Left cardiac atrium (tissue), 4 donors: ENCODE results near the gene SMYD3. TPM values are rescaled to one million over a fixed set of nuclear protein-coding genes. Genes with fewer than 3 reads are reported as not detected.

Source experiments
- ATAC-seq, 2 donors: fragments of 200-7000 bp; cut with Tn5 transposase; one replicate each; pipeline ENCODE4 v1.9.1; 2020; ENCODE audit warnings: mild to moderate bottlenecking in 2 of 2, moderate library complexity in 2 of 2
- DNase-seq: peaks from one replicate; pipeline ENCODE4 v3.0.0-alpha.2; 2020
- intact Hi-C, 2 donors: fragments of 100-400 bp; cut with DNase I; formaldehyde crosslinking; loops; one replicate each; pipeline versions ENCODE4 v1.14.1 to v1.15.1; 2022 to 2023
- total RNA-seq, 2 donors: library from RNA; stranded (reverse); fragmentation: NEBNext Ultra II Directional; extraction: Animal tissue kit (Norgen Biotek cat#: 25700); gene quantifications; one replicate each; pipeline ENCODE4 v1.2.1, GENCODE V29; 2021
- donor health status: DM: no; HTN: yes; CAD: no.
- donor health status: DM: no; HTN: yes; CAD: no; lungs with severe emphysema.
- donor health status: DM: yes; HTN: yes; CAD: no.
- donor health status: Dilated cardiomyopathy.

Gene SMYD3
- total RNA-seq, 2 donors from 2014 or later, result 6.5 to 11.9 TPM

DNA sequence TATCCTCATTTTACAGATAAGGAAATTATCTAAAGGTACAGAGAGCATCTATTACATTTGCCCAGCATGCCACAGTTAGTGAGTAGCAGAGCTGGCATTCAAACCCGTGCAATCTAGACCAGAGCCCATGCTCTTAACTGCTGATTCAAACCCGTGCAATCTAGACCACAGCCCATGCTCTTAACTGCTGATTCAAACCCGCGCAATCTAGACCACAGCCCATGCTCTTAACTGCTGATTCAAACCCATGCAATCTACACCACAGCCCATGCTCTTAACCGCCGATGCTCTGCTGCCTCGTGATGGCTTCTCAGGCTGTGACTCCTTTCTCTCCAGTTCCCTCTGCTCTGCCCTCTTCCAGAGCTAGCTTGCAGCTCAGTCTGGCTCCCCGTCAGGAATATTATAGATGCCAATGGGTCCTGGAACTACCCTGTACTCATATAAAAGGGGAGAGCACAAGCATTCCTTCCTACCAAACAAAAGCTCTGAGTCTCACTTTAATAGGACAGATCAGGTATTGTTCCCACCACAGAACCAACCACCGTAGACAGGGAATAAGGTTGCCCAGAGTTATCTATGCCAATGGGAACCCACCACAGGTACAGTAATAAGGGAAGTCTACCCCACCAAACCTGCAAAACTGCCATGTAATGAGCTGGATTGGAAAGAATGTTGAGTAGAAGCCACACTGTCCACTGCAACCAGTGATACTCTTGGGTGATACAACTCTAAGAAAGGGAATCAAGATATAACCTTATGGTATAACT is 78.4 kb downstream of the SMYD3 start:
- no peak for ATAC-seq
- intact Hi-C loops, result no loop called here
- DNase-seq, result no peak

DNA sequence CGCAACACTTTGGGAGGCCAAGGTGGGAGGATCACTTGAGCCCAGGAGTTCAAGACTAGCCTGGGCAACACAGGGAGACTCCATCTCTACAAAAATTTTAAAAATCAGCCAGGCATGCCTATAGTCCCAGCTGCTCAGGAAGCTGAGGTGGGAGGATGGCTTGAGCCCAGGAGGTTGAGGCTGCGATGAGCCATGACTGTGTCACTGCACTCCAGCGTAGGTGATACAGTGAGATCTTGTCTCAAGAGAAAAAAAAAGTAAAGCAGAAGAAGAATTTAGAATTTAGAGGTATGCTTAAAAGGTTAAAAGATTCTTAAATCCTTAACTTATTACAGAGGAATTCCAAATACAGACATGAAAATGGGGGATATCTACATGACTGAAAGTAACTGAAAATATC is 79.5 kb downstream of the SMYD3 start:
- ATAC-seq, result no peak
- intact Hi-C loops, result no loop called here
- no peak for DNase-seq

DNA sequence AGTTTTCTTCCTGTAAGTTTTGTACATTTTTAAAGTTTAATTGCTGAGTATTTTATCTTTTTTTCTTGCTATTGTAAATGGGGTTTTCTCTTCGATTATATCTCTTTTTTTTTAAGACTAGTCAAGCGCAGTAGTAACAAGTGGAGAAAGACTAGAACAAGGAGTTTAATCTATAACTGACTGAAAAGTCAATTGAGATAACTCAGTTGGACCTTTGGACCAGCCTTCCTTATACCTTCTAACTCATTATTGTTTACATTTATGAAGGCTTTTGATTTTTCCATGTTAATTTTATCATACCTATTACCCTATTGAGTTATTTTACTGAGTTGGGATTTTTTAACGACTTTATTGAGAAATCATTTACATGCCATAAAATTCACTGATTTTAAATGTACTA is 81.2 kb downstream of the SMYD3 start:
- DNase-seq, result no peak
- no peak for ATAC-seq
- intact Hi-C loops, result no loop called here

DNA sequence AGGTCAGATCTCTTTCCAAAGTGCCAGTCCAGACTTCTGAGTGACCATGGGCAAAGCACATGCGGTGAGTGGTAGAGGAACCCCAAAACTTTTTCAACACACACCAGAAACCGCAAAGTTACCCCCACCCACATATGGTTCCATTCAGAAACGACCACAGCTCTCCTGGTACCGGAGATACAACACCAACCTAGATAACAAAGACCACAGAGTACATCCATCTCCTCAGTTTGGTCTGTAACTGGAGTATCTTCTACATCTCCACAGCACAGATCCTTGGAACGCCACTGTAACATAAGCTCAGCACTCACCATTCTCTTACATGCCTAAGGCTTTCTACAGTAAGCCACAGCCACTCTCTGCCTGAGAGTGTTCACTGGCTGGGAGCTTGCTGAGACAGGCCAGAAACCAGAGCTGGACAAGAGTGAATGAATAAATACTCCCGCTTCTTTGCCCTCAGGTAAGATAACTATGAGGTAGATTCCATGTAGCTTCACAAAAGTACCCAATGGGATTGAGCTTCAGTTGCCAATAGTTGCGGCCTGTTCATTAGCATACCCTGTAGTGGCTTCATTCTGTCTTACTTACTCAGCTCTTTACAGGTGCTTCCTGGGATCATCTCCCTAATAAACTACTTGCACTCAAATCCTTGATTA is 81.8 kb downstream of the SMYD3 start:
- DNase-seq (no peak), ATAC-seq (no peak)
- intact Hi-C loops, result no loop called here

DNA sequence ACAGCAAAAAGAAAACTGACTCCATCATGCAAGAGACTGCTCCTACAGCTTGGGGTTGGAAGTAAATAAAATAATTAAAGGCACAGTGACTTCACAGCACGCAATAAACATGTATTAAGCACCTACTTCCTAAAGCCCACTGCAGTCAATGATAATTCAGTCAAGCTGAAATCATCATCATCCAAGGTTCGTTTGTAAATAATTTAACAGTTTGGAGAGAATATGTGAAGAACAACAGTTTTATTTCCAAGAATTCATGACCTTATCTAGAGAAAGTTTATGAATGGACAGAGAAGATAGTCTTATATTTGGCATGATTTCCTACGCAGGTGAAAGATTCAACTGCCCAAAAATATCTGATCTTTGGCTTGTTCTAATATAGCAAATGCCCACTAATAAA is 86.8 kb downstream of the SMYD3 start:
- intact Hi-C loops, result no loop called here
- DNase-seq, result no peak
- no peak for ATAC-seq

DNA sequence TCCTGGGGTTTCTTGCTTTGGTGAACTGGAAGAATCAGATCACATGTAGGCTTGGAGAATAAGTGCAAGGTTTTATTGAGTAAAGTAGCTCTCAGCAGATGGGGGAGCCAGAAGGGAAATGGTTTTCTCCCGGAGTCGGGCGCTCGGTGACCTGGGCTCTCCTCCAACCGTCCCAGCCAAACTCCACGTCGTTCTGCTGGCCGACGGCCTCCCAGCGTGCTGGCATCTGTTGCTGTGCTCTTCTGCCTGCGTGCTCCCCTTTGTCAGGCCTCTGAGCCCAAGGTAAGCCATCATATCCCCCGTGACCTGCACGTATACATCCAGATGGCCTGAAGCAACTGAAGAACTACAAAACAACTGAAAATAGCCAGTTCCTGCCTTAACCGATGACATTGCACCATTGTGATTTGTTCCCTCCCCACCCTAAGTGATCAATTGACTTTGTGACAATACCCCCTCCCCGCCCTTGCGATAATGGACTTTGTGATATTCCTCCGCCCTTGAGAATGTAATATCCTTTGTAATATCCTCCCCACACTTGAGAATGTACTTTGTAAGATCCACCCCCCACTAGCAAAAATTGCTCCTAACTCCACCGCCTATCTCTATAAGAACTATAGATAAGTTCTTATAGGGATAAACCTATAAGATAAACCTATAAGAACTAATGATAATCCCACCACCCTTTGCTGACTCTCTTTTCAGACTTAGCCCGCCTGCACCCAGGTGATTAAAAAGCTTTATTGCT is 88.3 kb downstream of the SMYD3 start:
- intact Hi-C loops, result no loop called here
- no peak for ATAC-seq
- DNase-seq, result no peak

DNA sequence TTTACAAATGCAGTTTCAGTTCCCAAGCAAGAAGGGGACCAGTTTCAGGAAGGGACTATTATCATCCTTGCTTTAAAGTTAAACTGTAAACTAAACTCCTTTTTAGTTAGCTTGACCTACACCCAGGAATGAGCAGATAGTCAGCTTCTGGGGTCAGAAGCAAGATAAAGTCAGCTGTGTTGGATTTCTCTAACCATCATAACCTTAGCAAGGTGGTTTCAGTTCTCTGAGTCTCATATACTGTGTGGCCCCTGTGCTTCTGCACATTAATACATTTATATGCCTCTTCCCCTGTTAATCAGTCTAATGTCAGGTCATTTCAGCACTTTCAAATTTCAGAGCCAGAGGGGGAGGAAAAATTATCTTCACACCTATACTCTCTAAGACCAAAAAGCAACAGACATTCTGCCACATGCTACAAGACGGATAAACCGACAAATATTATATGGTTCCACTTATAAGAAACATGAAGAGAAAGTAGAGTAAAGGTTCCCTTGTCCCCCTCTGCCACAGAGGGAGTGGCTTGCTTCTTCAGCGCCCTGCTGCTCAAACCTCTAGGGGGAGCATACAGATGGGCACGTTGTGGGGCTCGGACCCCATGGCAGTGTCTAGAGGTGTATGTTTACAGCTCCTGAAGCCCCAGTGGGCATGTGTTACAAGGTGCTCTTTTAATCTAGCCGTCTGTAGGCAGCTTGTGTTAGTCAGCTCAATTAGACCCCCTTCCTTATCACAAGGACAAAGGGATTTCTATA is 89.1 kb downstream of the SMYD3 start:
- no peak for ATAC-seq
- intact Hi-C loops, result no loop called here

DNA sequence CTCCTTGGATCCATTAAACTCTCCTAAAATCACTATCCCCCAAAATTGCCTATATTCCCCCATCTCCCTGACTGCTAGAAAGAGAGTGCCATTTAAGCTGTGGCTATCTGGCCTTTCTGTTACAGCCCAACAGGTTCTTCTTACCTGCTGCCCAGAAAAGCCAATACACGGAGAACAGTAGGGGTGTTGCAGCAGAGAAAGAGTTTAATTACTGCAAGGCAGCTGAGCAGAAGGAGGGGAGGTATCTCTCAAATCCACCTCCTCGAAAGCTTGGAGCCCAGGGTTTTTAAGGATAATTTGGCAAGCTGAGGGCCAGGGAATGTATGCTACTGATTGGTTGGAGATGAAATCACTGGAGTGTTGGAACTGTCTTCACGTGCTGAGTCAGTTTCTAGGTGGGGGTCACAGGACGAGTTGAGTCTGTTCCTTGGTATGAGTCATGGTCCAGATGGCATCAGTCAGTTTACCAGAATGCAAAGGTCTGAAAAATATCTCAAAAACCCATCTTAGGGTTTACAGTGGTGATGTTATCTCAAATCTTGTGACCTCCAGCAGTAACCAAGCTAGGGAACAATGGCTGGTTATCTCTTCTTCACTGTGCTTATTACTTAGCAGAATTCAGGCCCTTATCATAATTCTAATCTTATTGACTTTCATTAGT is 89.8 kb downstream of the SMYD3 start:
- intact Hi-C loops, result no loop called here
- ATAC-seq (no peak), DNase-seq (no peak)

More for the DNA sequence above, 89.1 kb downstream of the SMYD3 start:
- DNase-seq, result no peak

DNA sequence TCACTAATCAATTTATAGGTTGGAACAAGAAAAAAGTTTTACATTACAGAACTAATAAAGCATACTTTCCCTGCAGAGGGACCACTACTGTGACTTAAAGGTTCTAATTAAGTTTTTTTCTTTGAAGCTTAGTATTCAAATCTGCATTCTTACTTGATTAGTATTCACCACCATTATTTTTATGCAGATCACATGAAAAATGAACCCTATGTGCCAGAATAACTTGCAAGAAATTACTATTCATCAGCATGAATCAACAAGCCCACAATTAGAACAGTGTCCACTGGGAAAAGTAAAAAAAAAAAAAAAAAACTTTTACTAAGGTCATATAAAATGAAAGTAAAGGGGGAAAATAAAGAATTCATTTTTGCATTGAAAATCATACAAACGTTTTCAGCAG is 90.8 kb downstream of the SMYD3 start:
- intact Hi-C loops, result no loop called here
- no peak for ATAC-seq
- DNase-seq, result no peak

DNA sequence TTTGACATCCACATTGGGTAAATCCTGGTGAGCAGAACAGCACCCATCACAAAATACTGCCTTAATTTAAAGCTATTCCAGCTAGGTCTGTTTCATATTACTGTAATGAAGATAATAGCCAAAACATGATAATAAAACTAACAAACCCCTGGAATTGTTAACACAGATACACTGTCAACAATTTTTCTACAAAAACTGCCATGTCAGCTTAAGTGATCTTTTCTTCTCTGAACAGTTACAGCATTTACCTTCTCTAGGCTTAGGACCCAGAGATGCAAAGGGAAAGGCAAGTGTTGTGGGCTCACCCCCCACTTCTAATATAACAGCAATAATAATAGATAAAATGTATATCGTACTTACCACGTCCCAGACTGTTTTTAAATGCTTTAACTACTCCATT is 92.1 kb downstream of the SMYD3 start:
- DNase-seq (no peak), ATAC-seq (no peak)
- intact Hi-C loops, result no loop called here

DNA sequence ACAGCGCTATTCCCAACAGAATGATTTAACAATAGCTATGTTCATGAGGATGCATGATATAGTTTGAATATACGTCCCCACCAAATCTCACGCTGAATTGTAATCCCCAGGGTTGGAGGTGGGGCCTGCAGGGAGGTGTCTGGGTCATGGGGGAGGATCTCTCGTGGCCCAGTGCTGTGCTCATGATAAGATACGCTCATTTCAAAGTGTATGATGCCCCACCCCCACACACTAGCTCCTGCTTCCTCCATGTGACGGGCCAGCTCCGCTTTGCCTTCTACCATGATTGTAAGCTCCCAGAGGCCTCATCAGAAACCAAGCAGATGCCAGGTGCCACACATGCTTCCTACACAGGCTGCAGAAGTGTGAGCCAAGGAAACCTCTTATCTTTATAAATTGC is 93.6 kb downstream of the SMYD3 start:
- no peak for ATAC-seq
- intact Hi-C loops, result no loop called here
- DNase-seq, result no peak

DNA sequence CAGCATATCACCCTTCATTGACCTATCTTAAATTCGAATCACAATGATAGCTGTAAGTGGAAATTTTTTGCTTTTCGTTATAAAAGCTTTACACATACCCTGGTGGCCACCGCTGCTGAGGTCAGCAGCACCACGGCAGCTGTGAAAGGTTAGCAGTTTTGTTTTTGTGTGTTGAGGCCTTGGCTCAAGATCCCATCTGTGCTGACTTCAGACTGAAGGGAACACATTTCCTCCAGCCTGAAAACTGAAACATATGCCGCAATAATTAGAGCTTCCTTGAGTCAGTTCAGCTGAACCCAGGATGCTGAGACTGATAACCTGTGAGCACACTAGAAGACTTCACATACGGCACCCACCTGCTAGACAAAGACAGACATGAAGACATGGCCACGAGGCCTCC is 103.0 kb downstream of the SMYD3 start:
- DNase-seq (no peak), ATAC-seq (no peak)

DNA sequence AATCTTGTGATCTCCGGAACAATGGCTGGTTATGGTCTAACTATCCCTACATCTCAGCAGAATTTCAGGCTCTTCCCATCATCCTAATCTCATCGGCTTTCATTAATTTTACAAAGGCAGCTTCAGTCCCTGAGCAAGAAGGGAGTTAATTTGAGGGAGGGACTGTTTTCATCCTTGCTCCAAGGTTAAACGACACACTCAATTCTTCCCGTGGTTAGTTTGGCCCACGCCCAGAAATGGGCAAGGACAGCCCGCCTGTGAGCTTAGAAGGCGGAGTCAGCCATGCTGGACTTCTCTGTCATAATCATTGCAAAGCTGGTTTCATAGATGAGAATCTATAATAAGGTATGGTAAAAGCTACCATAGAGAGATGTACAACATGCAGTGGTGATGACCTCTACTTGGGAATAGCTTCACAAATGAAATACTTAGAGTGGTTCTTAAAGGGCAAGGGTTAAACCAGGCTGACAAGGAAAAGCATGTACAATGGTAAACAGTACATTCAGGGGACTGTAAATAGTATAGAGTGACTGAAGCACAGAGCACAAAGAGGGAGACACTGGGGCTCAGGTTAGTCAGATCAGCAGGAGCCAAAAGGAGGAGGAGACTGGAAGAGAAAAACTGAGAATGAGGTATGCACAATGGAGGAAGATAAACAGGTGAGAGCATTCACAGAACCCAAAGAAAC is 108.8 kb downstream of the SMYD3 start:
- intact Hi-C loops, result no loop called here
- DNase-seq (no peak), ATAC-seq (no peak)

More for the DNA sequence above, 103.0 kb downstream of the SMYD3 start:
- intact Hi-C loops, result no loop called here

DNA sequence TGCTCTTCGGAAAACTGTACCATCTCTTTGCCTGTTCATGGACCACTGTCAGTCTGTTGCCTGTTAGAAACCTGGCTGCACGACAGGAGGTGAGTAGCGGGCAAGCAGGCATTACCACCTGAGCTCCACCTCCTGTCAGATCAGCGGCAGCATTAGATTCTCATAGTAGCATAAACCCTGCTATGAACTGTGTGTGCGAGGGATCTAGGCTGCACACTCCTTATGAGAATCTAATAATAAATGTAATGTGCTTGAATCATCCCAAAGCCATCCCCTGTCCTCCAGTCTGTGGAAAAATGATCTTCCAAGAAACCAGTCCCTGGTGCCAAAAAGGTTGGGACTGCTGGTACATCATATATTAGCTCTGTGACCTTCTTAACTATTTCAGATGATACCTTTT is 110.0 kb downstream of the SMYD3 start:
- no peak for ATAC-seq
- no peak for DNase-seq
- intact Hi-C loops, result no loop called here

DNA sequence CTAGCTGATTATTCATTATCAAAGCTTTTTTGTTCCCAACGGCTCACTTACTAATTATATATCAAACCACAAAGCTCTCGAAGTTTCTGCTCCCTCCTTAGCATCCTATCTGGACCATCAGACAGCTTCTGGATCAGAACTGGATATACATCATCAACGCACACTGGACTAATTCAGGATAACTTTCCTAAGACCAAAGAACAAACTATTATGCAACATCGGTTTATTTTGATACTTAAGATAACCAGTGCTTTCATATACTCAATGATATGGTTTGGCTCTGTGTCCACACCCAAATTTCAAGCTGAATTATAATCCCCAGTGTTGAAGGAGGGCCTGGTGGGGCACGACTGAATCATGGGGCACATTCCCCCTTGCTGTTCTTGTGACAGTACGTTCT is 110.8 kb downstream of the SMYD3 start:
- intact Hi-C loops, result no loop called here
- ATAC-seq (no peak), DNase-seq (no peak)

DNA sequence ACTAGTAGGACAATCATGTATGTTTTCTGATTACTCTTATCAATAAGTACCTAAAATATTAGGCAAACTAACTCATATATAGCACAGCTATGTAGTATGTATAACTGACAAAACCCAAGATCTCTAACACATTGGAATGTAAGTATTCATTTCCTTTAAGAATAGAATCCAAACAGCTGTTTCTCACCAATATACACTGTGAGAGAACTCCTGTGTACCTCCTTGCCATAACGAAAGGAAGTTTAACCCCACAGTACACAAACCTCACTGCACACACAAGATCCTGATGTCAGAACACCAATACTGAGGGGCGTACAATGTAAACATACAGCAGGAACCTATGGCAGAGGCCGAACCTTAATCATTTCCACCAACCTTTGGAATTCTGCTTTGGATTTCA is 113.0 kb downstream of the SMYD3 start:
- intact Hi-C loops, result no loop called here
- ATAC-seq (no peak), DNase-seq (no peak)

DNA sequence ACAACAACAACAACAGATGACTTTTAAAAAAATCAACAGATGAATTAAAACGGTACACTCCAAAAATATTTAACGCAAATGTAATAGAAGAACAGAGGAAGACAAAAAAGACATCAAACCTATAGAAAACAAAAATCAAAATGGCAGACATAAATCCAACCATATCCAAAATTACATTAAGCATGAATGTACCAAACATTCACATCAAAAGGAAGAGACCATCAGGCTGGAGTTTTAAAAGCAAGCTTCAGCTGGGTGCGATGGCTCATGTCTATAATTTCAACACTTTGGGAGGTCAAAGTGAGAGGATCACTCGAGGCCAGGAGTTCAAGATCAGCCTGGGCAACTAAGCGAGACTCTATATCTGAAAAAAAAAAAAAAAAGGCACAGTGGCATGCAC is 116.2 kb downstream of the SMYD3 start:
- ATAC-seq, result no peak
- no peak for DNase-seq
- intact Hi-C loops, result no loop called here

DNA sequence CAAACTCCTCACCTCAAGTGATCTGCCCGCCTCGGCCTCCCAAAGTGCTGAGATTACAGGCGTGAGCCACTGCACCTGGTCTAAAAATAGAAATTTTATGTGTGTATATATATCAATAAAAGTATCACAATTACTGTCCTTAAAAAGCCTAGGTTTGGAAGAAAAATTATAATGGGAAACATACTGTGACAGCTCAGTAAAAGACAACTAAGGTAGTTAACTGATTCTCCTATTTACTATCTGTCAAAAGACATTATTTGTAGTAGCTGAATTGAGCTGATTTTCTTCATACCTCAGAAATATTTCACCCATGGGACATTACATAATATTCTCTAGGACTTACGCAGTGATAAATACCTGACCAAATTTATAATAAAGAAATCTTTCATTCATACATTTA is 122.5 kb downstream of the SMYD3 start:
- DNase-seq (no peak), ATAC-seq (no peak)
- intact Hi-C loops, result no loop called here

DNA sequence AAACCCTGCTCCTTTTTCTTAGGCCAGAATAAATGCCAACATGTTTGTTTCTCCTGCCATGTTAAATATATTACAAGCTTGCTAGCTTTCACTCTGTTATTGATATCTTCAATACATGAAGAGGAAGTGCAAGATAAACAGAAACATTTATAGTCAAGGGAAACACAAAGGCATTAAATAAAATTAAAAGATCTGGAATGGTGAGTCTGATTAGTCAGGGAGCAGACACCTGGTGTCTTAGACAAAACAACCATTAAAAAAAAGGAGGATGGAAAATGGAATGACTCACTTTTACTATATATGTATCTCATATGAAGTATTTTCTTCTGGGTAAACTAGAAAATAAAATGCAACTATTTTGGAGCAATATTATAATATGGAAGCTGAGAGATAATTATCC is 123.3 kb downstream of the SMYD3 start:
- intact Hi-C loops, result no loop called here
- no peak for ATAC-seq
- DNase-seq, result no peak
